IPS DF 6.9 (cell line): Measurements from ENCODE around the gene SLC24A3.

Experiments
- DNase-seq: peaks from one replicate; pipeline ENCODE4 v3.0.0-alpha.2; 2013; ENCODE audit warnings: low read depth, low spot score
- H3K27ac ChIP-seq: one replicate; pipeline ENCODE4 v1.5.1; 2013; ENCODE audit warnings: low read length, control low read depth
- H3K27me3 ChIP-seq: 2 replicates; pipeline ENCODE4 v1.6.1; 2013; ENCODE audit warnings: mild to moderate bottlenecking, low read length; ENCODE audit not compliant: control insufficient read depth, insufficient read depth
- H3K36me3 ChIP-seq: 2 replicates; pipeline ENCODE4 v1.6.1; 2013; ENCODE audit warnings: low read length; ENCODE audit not compliant: control insufficient read depth, insufficient read depth
- H3K4me1 ChIP-seq: 2 replicates; pipeline ENCODE4 v1.6.1; 2013; ENCODE audit warnings: low read length; ENCODE audit not compliant: control insufficient read depth, insufficient read depth
- H3K4me3 ChIP-seq: 2 replicates; pipeline ENCODE4 v1.5.1; 2013; ENCODE audit warnings: mild to moderate bottlenecking, low read length
- H3K9me3 ChIP-seq: 2 replicates; pipeline ENCODE4 v1.6.1; 2013; ENCODE audit warnings: low read length, inconsistent platforms; ENCODE audit not compliant: control insufficient read depth, insufficient read depth
- WGBS: extraction: QIAGEN DNeasy Blood & Tissue Kit; methylation state at CpG from one replicate; pipeline ENCODE4 v1.1.7; 2013; ENCODE audit warnings: mixed read lengths, missing lambda C conversion rate; ENCODE audit not compliant: insufficient read length, insufficient coverage; 5-methylcytosine and 5-hydroxymethylcytosine counted together

SLC24A3 gene

GRCh38 chr20:19758501-19759331 is 546.3 kb downstream of the SLC24A3 start:
- no CpG with 5 or more reads among the region's 54 CpGs for WGBS
- no peaks in the 10 kb centered on the region for H3K4me1 ChIP-seq
- peaks cover 3% of the 10 kb centered on the region; the same call in 1 of the 2 replicates for H3K27me3 ChIP-seq
- no peak for DNase-seq
- no peak overlapping the region for H3K27ac ChIP-seq
- peak overlapping the region; percentile 78 for H3K4me3 ChIP-seq
- no peaks in the 10 kb centered on the region for H3K36me3 ChIP-seq
- H3K9me3 ChIP-seq, result no peaks in the 10 kb centered on the region

- no peak overlapping the region for H3K4me3 ChIP-seq
- H3K36me3 ChIP-seq, result no peaks in the 10 kb centered on the region
- no peak for DNase-seq
- no CpG with 5 or more reads among the region's 3 CpGs for WGBS
- no peaks in the 10 kb centered on the region for H3K9me3 ChIP-seq
- H3K4me1 ChIP-seq, result no peaks in the 10 kb centered on the region
- no peak overlapping the region for H3K27ac ChIP-seq
- H3K27me3 ChIP-seq, result peaks cover 3% of the 10 kb centered on the region; the same call in 1 of the 2 replicates
These were observed 547.9 kb downstream of the SLC24A3 start for GRCh38 chr20:19760371-19760721.

- Histone ChIP-seq H3K27ac (no peak overlapping the region), H3K4me3 (no peak overlapping the region), H3K9me3 (no peaks in the 10 kb centered on the region), H3K36me3 (no peaks in the 10 kb centered on the region), H3K27me3 (peaks cover 3% of the 10 kb centered on the region; the same call in 1 of the 2 replicates), H3K4me1 (no peaks in the 10 kb centered on the region)
- DNase-seq, result no peak
These were observed 548.9 kb downstream of the SLC24A3 start for GRCh38 chr20:19761326-19761725.

GRCh38 chr20:19761841-19762240 is 549.4 kb downstream of the SLC24A3 start:
- WGBS, result no CpG with 5 or more reads among the region's 2 CpGs
- Histone ChIP-seq H3K9me3 (no peaks in the 10 kb centered on the region), H3K4me3 (no peak overlapping the region), H3K4me1 (no peaks in the 10 kb centered on the region), H3K27ac (no peak overlapping the region), H3K36me3 (no peaks in the 10 kb centered on the region), H3K27me3 (peaks cover 3% of the 10 kb centered on the region; the same call in 1 of the 2 replicates)
- no peak for DNase-seq

GRCh38 chr20:19764207-19764606 is 551.8 kb downstream of the SLC24A3 start:
- Histone ChIP-seq H3K27ac (no peak overlapping the region), H3K9me3 (no peaks in the 10 kb centered on the region), H3K27me3 (peaks cover 3% of the 10 kb centered on the region; the same call in 1 of the 2 replicates), H3K4me3 (no peak overlapping the region), H3K36me3 (no peaks in the 10 kb centered on the region), H3K4me1 (no peaks in the 10 kb centered on the region)
- no CpG with 5 or more reads among the region's 8 CpGs for WGBS
- no peak for DNase-seq

GRCh38 chr20:19765266-19765665 is 552.8 kb downstream of the SLC24A3 start:
- Histone ChIP-seq H3K27me3 (no peaks in the 10 kb centered on the region), H3K9me3 (no peaks in the 10 kb centered on the region), H3K36me3 (no peaks in the 10 kb centered on the region), H3K4me3 (no peak overlapping the region), H3K4me1 (peaks cover under 1% of the 10 kb centered on the region; the same call in 1 of the 2 replicates), H3K27ac (no peak overlapping the region)
- no CpG with 5 or more reads among the region's 2 CpGs for WGBS
- no peak for DNase-seq

GRCh38 chr20:19765913-19766312 is 553.5 kb downstream of the SLC24A3 start:
- H3K4me3 ChIP-seq, result no peak overlapping the region
- DNase-seq, result no peak
- no peaks in the 10 kb centered on the region for H3K27me3 ChIP-seq
- WGBS, result no CpG with 5 or more reads among the region's 4 CpGs
- H3K4me1 ChIP-seq, result peaks cover 1% of the 10 kb centered on the region; the same call in 1 of the 2 replicates
- no peaks in the 10 kb centered on the region for H3K36me3 ChIP-seq
- no peaks in the 10 kb centered on the region for H3K9me3 ChIP-seq
- no peak overlapping the region for H3K27ac ChIP-seq

GRCh38 chr20:19767070-19767469 is 554.6 kb downstream of the SLC24A3 start:
- no peaks in the 10 kb centered on the region for H3K27me3 ChIP-seq
- H3K9me3 ChIP-seq, result no peaks in the 10 kb centered on the region
- no peak overlapping the region for H3K27ac ChIP-seq
- no peak overlapping the region for H3K4me3 ChIP-seq
- no peaks in the 10 kb centered on the region for H3K36me3 ChIP-seq
- WGBS, result no CpG with 5 or more reads among the region's 4 CpGs
- peaks cover 1% of the 10 kb centered on the region for H3K4me1 ChIP-seq
- no peak for DNase-seq

- Histone ChIP-seq H3K27me3 (no peaks in the 10 kb centered on the region), H3K36me3 (no peaks in the 10 kb centered on the region), H3K4me1 (peaks cover 1% of the 10 kb centered on the region), H3K4me3 (no peak overlapping the region), H3K27ac (no peak overlapping the region), H3K9me3 (no peaks in the 10 kb centered on the region)
- whole genome bisulfite sequencing, result no CpG with 5 or more reads among the region's 7 CpGs
- DNase-seq, result no peak
These were observed 555.9 kb downstream of the SLC24A3 start for GRCh38 chr20:19768325-19768842.

- H3K4me1 ChIP-seq, result peaks cover 1% of the 10 kb centered on the region
- DNase-seq, result no peak
- WGBS, result no CpG with 5 or more reads among the region's 2 CpGs
- H3K27me3 ChIP-seq, result no peaks in the 10 kb centered on the region
- H3K36me3 ChIP-seq, result no peaks in the 10 kb centered on the region
- H3K9me3 ChIP-seq, result no peaks in the 10 kb centered on the region
- H3K4me3 ChIP-seq, result no peak overlapping the region
- H3K27ac ChIP-seq, result no peak overlapping the region
These were observed 557.1 kb downstream of the SLC24A3 start for GRCh38 chr20:19769507-19769906.

GRCh38 chr20:19770375-19770774 is 557.9 kb downstream of the SLC24A3 start:
- H3K36me3 ChIP-seq, result no peaks in the 10 kb centered on the region
- H3K27ac ChIP-seq, result no peak overlapping the region
- no peaks in the 10 kb centered on the region for H3K27me3 ChIP-seq
- DNase-seq, result no peak
- no CpG with 5 or more reads among the region's 6 CpGs for WGBS
- no peaks in the 10 kb centered on the region for H3K9me3 ChIP-seq
- H3K4me1 ChIP-seq, result peaks cover 3% of the 10 kb centered on the region
- no peak overlapping the region for H3K4me3 ChIP-seq
